Endodermal cell (in vitro differentiated cells): ENCODE data around the gene GGTLC1. TPM values are rescaled to one million over a fixed set of nuclear protein-coding genes. Genes with fewer than 3 reads are reported as not detected.

ENCODE experiments used
- DNase-seq: peaks from one replicate; pipeline ENCODE4 v3.0.0-alpha.2; 2017
- H3K27ac ChIP-seq: 2 replicates; pipeline ENCODE4 v1.5.1; 2013; ENCODE audit warnings: mild to moderate bottlenecking, low read depth, low read length, moderate library complexity
- H3K27me3 ChIP-seq: 2 replicates; pipeline ENCODE4 v1.6.1; 2013; ENCODE audit warnings: mild to moderate bottlenecking, low read length, moderate library complexity; ENCODE audit not compliant: insufficient read depth, control insufficient read depth, poor library complexity, severe bottlenecking
- H3K36me3 ChIP-seq: 2 replicates; pipeline ENCODE4 v1.7.0; 2013; ENCODE audit warnings: mild to moderate bottlenecking, low read length, moderate library complexity; ENCODE audit not compliant: control insufficient read depth, insufficient read depth
- H3K4me1 ChIP-seq: one replicate; pipeline ENCODE4 v1.7.0; 2013; ENCODE audit warnings: low read length; ENCODE audit not compliant: control insufficient read depth, insufficient read depth
- H3K4me3 ChIP-seq: 2 replicates; pipeline ENCODE4 v1.5.1; 2013; ENCODE audit warnings: mild to moderate bottlenecking, low read length, moderate library complexity
- H3K9ac ChIP-seq: 2 replicates; pipeline ENCODE4 v1.6.1; 2013; ENCODE audit warnings: mild to moderate bottlenecking, low read length, moderate library complexity; ENCODE audit not compliant: poor library complexity, severe bottlenecking; ENCODE audit errors: extremely low read depth
- H3K9me3 ChIP-seq: 2 replicates; pipeline ENCODE4 v1.6.1; 2013; ENCODE audit warnings: mild to moderate bottlenecking, low read length, moderate library complexity; ENCODE audit not compliant: control insufficient read depth
- H3K27ac Mint-ChIP-seq: 2 replicates; pipeline ENCODE4 v1.8.0; 2020; ENCODE audit warnings: mixed read lengths
- H3K27me3 Mint-ChIP-seq: 2 replicates; pipeline ENCODE4 v1.8.0; 2021; ENCODE audit warnings: mild to moderate bottlenecking, mixed read lengths; ENCODE audit not compliant: insufficient read depth
- H3K36me3 Mint-ChIP-seq: 2 replicates; pipeline ENCODE4 v1.8.0; 2020; ENCODE audit warnings: low read depth, mixed read lengths
- H3K4me1 Mint-ChIP-seq: 2 replicates; pipeline ENCODE4 v1.8.0; 2020; ENCODE audit warnings: mixed read lengths
- H3K4me3 Mint-ChIP-seq: 2 replicates; pipeline ENCODE4 v1.8.0; 2020; ENCODE audit warnings: mild to moderate bottlenecking, moderate library complexity, mixed read lengths
- H3K9me3 Mint-ChIP-seq: 2 replicates; pipeline ENCODE4 v1.8.0; 2020; ENCODE audit warnings: mild to moderate bottlenecking, mixed read lengths
- CTCF ChIP-seq: fragments of 200-600 bp; sonication (generic); conservative IDR thresholded peaks from 2 replicates; pipeline ENCODE4 v1.5.0; 2021; ENCODE audit warnings: antibody characterized with exemption, mild to moderate bottlenecking
- WGBS, 2 experiments: methylation state at CpG; one replicate each; pipeline versions ENCODE4 v1.1.5 to v1.1.7; 2013; ENCODE audit warnings: missing lambda C conversion rate in 2 of 2, mixed read lengths in 1 of 2; ENCODE audit not compliant: insufficient coverage in 1 of 2, insufficient read length in 1 of 2; 5-methylcytosine and 5-hydroxymethylcytosine counted together
- total RNA-seq, 2 donors: library from RNA; stranded (reverse); fragmentation: NEBNext Ultra II Directional in 1 of 2; extraction: Animal tissue kit (Norgen Biotek cat#: 25700) in 1 of 2; gene quantifications; 2 replicates in 1 of 2; 3 replicates in 1 of 2; pipeline ENCODE4 v1.2.1, GENCODE V29; 2021

Gene GGTLC1
- total RNA-seq, 2 donors from 2014 or later = not detected

- H3K27ac ChIP-seq = no peak overlapping the region
- 86 to 87% methylated on average over 7 to 8 of the region's 8 CpGs for WGBS, 2 experiments
- no peak overlapping the region for H3K9ac ChIP-seq
- no peak overlapping the region for H3K4me3 ChIP-seq
- H3K9me3 ChIP-seq = no peaks in the 10 kb centered on the region
- Mint-ChIP-seq H3K27ac (no peak overlapping the region), H3K4me1 (peaks cover 9% of the 10 kb centered on the region), H3K27me3 (peaks cover 4% of the 10 kb centered on the region), H3K4me3 (no peak overlapping the region), H3K9me3 (no peaks in the 10 kb centered on the region), H3K36me3 (no peaks in the 10 kb centered on the region)
- no peak for TF ChIP-seq CTCF
- H3K4me1 ChIP-seq = no peaks in the 10 kb centered on the region
- no peaks in the 10 kb centered on the region for H3K27me3 ChIP-seq
- H3K36me3 ChIP-seq = no peaks in the 10 kb centered on the region
- DNase-seq = no peak
Measured at GRCh38 chr20:24016607-24017457, 28.3 kb upstream of the GGTLC1 start.

GRCh38 chr20:24013953-24014352 lies 25.4 kb upstream of the GGTLC1 start:
- Histone ChIP-seq H3K9me3 (no peaks in the 10 kb centered on the region), H3K27ac (no peak overlapping the region), H3K36me3 (no peaks in the 10 kb centered on the region), H3K9ac (no peak overlapping the region), H3K4me3 (no peak overlapping the region), H3K4me1 (no peaks in the 10 kb centered on the region), H3K27me3 (no peaks in the 10 kb centered on the region)
- no peak for TF ChIP-seq CTCF
- H3K9me3 Mint-ChIP-seq = no peaks in the 10 kb centered on the region
- H3K4me1 Mint-ChIP-seq = peaks cover 9% of the 10 kb centered on the region
- no peak overlapping the region for H3K4me3 Mint-ChIP-seq
- WGBS, 2 experiments = 88 to 93% methylated on average over 2 to 3 of the region's 3 CpGs
- H3K27ac Mint-ChIP-seq = no peak overlapping the region
- peaks cover 4% of the 10 kb centered on the region for H3K27me3 Mint-ChIP-seq
- H3K36me3 Mint-ChIP-seq = no peaks in the 10 kb centered on the region
- DNase-seq = no peak

GRCh38 chr20:24011282-24011681 lies 22.7 kb upstream of the GGTLC1 start:
- H3K27me3 Mint-ChIP-seq = no peaks in the 10 kb centered on the region
- no peak overlapping the region for H3K27ac Mint-ChIP-seq
- no peaks in the 10 kb centered on the region for H3K36me3 Mint-ChIP-seq
- H3K4me3 Mint-ChIP-seq = no peak overlapping the region
- 85 to 95% methylated on average over 6 of the region's 6 CpGs for WGBS, 2 experiments
- no peak overlapping the region for H3K9ac ChIP-seq
- no peaks in the 10 kb centered on the region for H3K9me3 Mint-ChIP-seq
- no peak for TF ChIP-seq CTCF
- no peaks in the 10 kb centered on the region for H3K36me3 ChIP-seq
- no peaks in the 10 kb centered on the region for H3K9me3 ChIP-seq
- H3K27ac ChIP-seq = no peak overlapping the region
- no peak for DNase-seq
- H3K4me1 ChIP-seq = no peaks in the 10 kb centered on the region
- no peaks in the 10 kb centered on the region for H3K27me3 ChIP-seq
- H3K4me1 Mint-ChIP-seq = peaks cover 11% of the 10 kb centered on the region
- no peak overlapping the region for H3K4me3 ChIP-seq
